ENCODE data around the gene FOSL1. TPM values are rescaled to one million over a fixed set of nuclear protein-coding genes. Genes with fewer than 3 reads are reported as not detected.
A peak's percentile ranks its signal among the peaks of the same experiment; 100 is the strongest.

Gene FOSL1
- total RNA-seq, 2 experiments from 2014 or later: 0.88 TPM; not detected in 1

DNA sequence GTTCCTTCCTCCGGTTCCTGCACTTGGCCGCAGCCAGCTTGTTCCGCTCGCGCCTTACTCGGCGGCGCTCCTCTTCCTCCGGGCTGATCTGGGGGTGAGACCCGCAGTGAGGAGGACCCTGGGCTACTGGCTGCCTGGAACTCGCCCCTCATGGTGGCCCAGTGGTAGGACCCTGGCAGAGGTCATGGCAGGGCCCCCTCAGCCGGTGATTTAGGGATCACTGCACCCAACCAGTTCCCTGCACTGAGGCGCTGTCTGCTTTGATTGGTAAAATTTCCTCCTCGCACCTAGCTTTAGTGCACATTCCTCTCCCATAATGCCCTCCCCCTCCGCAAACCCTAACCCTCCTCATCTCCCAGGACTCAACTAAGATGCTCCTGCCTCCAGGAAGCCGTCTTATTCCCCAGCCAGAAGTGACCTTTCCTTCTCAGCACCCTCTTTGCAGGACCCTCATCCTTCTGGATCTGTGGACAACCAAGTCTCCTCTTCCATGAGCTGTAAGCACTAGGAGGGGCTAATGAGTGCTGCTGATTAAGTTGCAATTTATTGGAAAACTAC lies 6.1 kb downstream of the FOSL1 start:
- ChIA-PET CTCF (ENCODE audit: unreplicated experiment) (interaction anchor here (0.6 to 1.2 kb wide), 2 partner anchors 9 to 34 kb away, joined by 3 read pairs; no protein-coding TSS in a partner anchor), POLR2A (interaction anchor here (0.7 to 1.1 kb wide), 3 partner anchors 10 to 182 kb away, joined by 3 to 9 read pairs (median 3); partner anchors contain the start of genes KAT5 and MUS81)
- TF ChIP-seq EZH2phosphoT487 (IDR thresholded peaks at IDR 0.05; ENCODE audit: borderline replicate concordance, low read depth, low read length): no peak
- TF ChIP-seq, protein P1, sequence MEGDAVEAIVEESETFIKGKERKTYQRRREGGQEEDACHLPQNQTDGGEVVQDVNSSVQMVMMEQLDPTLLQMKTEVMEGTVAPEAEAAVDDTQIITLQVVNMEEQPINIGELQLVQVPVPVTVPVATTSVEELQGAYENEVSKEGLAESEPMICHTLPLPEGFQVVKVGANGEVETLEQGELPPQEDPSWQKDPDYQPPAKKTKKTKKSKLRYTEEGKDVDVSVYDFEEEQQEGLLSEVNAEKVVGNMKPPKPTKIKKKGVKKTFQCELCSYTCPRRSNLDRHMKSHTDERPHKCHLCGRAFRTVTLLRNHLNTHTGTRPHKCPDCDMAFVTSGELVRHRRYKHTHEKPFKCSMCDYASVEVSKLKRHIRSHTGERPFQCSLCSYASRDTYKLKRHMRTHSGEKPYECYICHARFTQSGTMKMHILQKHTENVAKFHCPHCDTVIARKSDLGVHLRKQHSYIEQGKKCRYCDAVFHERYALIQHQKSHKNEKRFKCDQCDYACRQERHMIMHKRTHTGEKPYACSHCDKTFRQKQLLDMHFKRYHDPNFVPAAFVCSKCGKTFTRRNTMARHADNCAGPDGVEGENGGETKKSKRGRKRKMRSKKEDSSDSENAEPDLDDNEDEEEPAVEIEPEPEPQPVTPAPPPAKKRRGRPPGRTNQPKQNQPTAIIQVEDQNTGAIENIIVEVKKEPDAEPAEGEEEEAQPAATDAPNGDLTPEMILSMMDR (conservative IDR thresholded peaks at IDR 0.05; ENCODE audit: low read length): peak; percentile 39; the same call in 1 of the 2 replicates
- Histone ChIP-seq H3K4me1 (ENCODE audit: insufficient read depth, low read length, poor library complexity, severe bottlenecking) (peaks cover 40% of the 10 kb centered on the region), H3K9me3 (ENCODE audit: low read length) (no peaks in the 10 kb centered on the region), H3K79me2 (ENCODE audit: insufficient read depth, low read depth, low read length) (peaks cover 25% of the 10 kb centered on the region), H3K4me3 (ENCODE audit: low read depth, low read length, poor library complexity, severe bottlenecking) (peak overlapping the region; percentile 93), H3K36me3 (ENCODE audit: insufficient read depth, low read length) (peaks cover 5% of the 10 kb centered on the region; the same call in 1 of the 2 replicates), H3K9me2 (ENCODE audit: insufficient read depth, low read length) (no peaks in the 10 kb centered on the region), H4K20me1 (ENCODE audit: insufficient read depth, low read length) (peaks cover 5% of the 10 kb centered on the region; the same call in 1 of the 2 replicates), H3K4me2 (ENCODE audit: low read length) (peak overlapping the region; percentile 97), H3K27ac (ENCODE audit: low read depth, low read length, poor library complexity, severe bottlenecking) (peak overlapping the region; percentile 80), H2AFZ (ENCODE audit: low read length) (peak overlapping the region; percentile 30; the same call in 1 of the 2 replicates)
- intact Hi-C loops (cut with micrococcal nuclease; ENCODE audit: unreplicated experiment): loop anchor here (5.0 kb wide), 2 partner anchors 108 to 158 kb away; partner anchors contain the start of genes BANF1, EIF1AD and SF3B2
- peak; percentile 64 for DNase-seq (ENCODE audit: low spot score)
- BruUV-seq (replicated peaks): no TSS peak

DNA sequence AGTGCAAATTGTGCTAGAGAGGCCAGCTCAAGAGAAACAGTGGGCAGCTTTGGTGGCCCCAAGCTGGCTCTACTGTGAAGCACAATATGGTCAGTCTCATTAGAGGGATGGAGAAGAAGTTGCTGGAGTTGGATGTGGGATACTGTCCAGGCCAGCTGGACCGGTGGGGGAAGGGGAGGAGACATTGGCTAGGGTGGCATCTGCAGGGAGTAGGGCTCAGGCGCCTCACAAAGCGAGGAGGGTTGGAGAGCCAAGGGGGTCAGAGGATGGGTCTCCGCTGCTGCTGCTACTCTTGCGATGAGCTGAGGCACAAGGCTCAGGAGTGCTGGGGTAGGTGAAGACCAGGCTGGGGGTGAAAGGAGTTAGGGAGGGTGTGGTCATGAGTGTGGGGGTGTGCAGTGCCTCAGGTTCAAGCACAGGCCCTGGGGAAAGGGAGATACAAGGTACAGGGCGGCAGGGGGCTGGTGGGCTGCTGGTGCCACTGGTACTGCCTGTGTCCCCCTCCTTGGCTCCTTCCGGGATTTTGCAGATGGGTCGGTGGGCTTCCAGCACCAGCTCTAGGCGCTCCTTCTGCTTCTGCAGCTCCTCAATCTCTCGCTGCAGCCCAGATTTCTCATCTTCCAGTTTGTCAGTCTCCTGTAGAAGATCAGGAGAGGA lies 7.4 kb downstream of the FOSL1 start:
- CTCF ChIA-PET (ENCODE audit: unreplicated experiment): no interaction called here
- Histone ChIP-seq H3K9me2 (ENCODE audit: insufficient read depth, low read length) (no peaks in the 10 kb centered on the region), H3K9me3 (ENCODE audit: low read length) (no peaks in the 10 kb centered on the region), H3K36me3 (ENCODE audit: insufficient read depth, low read length) (peaks cover 5% of the 10 kb centered on the region; the same call in 1 of the 2 replicates), H3K4me2 (ENCODE audit: low read length) (peak overlapping the region; percentile 97), H3K27ac (ENCODE audit: low read depth, low read length, poor library complexity, severe bottlenecking) (peak overlapping the region; percentile 86), H3K4me3 (ENCODE audit: low read depth, low read length, poor library complexity, severe bottlenecking) (peak overlapping the region; percentile 93), H2AFZ (ENCODE audit: low read length) (no peak overlapping the region), H4K20me1 (ENCODE audit: insufficient read depth, low read length) (peaks cover 5% of the 10 kb centered on the region; the same call in 1 of the 2 replicates), H3K79me2 (ENCODE audit: insufficient read depth, low read depth, low read length) (peaks cover 27% of the 10 kb centered on the region), H3K4me1 (ENCODE audit: insufficient read depth, low read length, poor library complexity, severe bottlenecking) (peaks cover 42% of the 10 kb centered on the region)
- no TSS peak for BruUV-seq (replicated peaks)
- intact Hi-C loops (cut with micrococcal nuclease; ENCODE audit: unreplicated experiment): loop anchor here (5.0 kb wide), 2 partner anchors 110 to 160 kb away; partner anchors contain the start of genes BANF1, EIF1AD and SF3B2
- no peak for DNase-seq (ENCODE audit: low spot score)
- TF ChIP-seq, protein P1 (conservative IDR thresholded peaks at IDR 0.05; ENCODE audit: low read length): no peak
- POLR2A ChIA-PET: interaction anchor here (0.6 to 0.7 kb wide), 3 partner anchors 9 to 1236 kb away, joined by 3 to 4 read pairs (median 3); no protein-coding TSS in a partner anchor

All from OCI-LY7 (cell line).